Activated T-cell treated with anti-CD3 and anti-CD28 coated beads, Interleukin-2, amount 50 U/mL, for 4 hours (primary cell): ENCODE results near the gene PCYT1A. TPM values are rescaled to one million over a fixed set of nuclear protein-coding genes. Genes with fewer than 3 reads are reported as not detected.
"Not testable (repeated sequence)": the region's sequence is repeated elsewhere in the genome, so short reads cannot be mapped to it uniquely, and the experiment has no call there.

Source experiments
- ATAC-seq, 2 donors: fragments of 200-7000 bp; cut with Tn5 transposase; one replicate each; pipeline ENCODE4 v1.10.0; 2021
- DNase-seq: peaks from one replicate; pipeline ENCODE4 v3.0.0-alpha.2; 2020
- H3K27me3 Mint-ChIP-seq: one replicate; pipeline ENCODE4 v1.8.0; 2021; ENCODE audit warnings: low read depth, mixed read lengths
- H3K36me3 Mint-ChIP-seq: one replicate; pipeline ENCODE4 v1.8.0; 2022; ENCODE audit warnings: mixed read lengths; ENCODE audit not compliant: insufficient read depth
- H3K4me1 Mint-ChIP-seq: one replicate; pipeline ENCODE4 v1.8.0; 2021; ENCODE audit warnings: low read depth, mixed read lengths
- H3K4me3 Mint-ChIP-seq: one replicate; pipeline ENCODE4 v1.8.0; 2021; ENCODE audit warnings: mild to moderate bottlenecking, moderate library complexity, mixed read lengths
- H3K9me3 Mint-ChIP-seq: one replicate; pipeline ENCODE4 v1.8.0; 2021; ENCODE audit warnings: mixed read lengths
- total RNA-seq, 3 donors: library from RNA; stranded (reverse); gene quantifications; one replicate each; pipeline ENCODE4 v1.2.1, GENCODE V29; 2021

PCYT1A gene
- total RNA-seq, 3 donors from 2014 or later, result 53.5 to 66.9 (median 56.2) TPM

DNA sequence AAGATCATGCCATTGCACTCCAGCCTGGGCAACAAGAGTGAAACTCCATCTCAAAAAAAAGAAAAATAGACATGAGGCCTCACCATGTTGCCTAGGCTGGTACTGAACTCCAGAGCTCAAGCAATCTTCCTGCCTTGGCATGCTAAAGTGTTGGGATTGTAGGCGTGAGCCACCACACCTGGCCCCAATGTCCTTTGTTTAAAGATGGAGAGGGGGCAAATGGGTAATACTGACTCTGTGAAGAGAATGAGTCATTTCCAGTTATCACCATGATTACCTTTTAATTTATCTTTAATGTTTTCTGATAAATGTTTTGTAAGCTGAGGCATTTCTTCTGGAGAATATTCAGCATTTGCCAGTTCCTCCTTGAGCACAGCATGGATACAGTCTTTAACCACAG, 28.3 kb upstream of the PCYT1A start:
- H3K4me3 Mint-ChIP-seq, result no peak overlapping the region
- ATAC-seq (no peak), DNase-seq (no peak)
- H3K36me3 Mint-ChIP-seq, result peaks cover 2% of the 10 kb centered on the region
- no peaks in the 10 kb centered on the region for H3K9me3 Mint-ChIP-seq
- no peaks in the 10 kb centered on the region for H3K27me3 Mint-ChIP-seq
- peaks cover 5% of the 10 kb centered on the region for H3K4me1 Mint-ChIP-seq

DNA sequence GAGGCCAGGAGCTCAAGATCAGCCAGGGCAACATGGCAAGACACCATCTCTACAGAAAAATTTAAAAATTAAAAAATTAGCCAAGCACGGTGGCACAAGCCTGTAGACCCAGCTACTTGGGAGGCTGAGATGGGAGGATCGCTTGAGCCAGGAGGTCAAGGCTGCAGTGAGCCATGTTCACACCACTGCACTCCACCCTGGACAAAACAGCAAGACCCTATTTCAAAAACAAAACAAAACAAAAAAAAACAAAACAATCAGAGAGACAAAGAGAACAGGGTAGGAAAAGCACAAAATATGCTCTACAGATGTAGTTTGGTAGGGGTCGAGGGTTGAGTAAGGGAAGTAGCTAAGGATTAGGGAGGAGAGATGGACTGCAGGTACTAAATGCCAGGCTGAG, 27.1 kb upstream of the PCYT1A start:
- ATAC-seq (no peak), DNase-seq (no peak)
- H3K9me3 Mint-ChIP-seq, result no peaks in the 10 kb centered on the region
- H3K4me3 Mint-ChIP-seq, result no peak overlapping the region
- H3K4me1 Mint-ChIP-seq, result peaks cover 5% of the 10 kb centered on the region
- no peaks in the 10 kb centered on the region for H3K27me3 Mint-ChIP-seq
- H3K36me3 Mint-ChIP-seq, result peaks cover 2% of the 10 kb centered on the region

DNA sequence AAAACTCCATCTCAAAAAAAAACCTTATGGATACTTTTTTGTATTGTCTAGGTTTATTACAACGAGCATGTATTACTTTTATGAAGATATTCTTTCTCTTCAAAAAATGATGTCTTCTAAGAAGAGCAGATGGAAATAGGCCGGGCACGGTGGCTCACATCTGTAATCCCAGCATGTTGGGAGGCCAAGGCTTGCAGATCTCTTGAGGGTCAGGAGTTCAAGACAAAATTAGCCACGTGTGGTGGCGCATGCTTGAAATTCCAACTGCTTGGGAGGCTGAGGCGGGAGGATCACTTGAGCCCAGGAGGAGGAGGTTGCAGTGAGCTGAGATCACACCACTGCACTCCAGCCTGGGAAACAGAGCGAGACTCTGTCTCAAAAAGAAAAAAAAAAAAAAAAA, 26.6 kb upstream of the PCYT1A start:
- H3K27me3 Mint-ChIP-seq, H3K9me3 Mint-ChIP-seq, ATAC-seq, DNase-seq, H3K36me3 Mint-ChIP-seq, H3K4me1 Mint-ChIP-seq, H3K4me3 Mint-ChIP-seq: not testable (repeated sequence)

DNA sequence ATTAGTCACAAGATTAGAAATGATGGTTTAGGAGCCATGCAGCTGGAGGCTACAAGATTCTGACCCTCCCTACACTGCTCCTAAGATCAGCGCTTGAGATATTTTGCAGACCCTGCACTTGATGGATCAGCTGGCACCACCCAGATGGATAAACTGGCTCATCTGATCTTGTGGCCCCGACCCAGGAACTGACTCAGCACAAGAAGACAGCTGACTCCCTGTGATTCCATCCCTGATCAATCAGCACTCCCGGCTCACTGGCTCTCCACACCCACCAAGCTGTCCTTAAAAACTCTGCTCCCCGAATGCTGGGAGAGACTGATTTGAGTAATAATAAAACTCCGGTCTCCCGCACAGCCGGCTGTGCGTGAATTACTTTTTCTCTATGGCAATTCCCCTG, 15.4 kb upstream of the PCYT1A start:
- ATAC-seq, H3K4me1 Mint-ChIP-seq, H3K36me3 Mint-ChIP-seq, H3K4me3 Mint-ChIP-seq, DNase-seq, H3K9me3 Mint-ChIP-seq, H3K27me3 Mint-ChIP-seq: not testable (repeated sequence)

DNA sequence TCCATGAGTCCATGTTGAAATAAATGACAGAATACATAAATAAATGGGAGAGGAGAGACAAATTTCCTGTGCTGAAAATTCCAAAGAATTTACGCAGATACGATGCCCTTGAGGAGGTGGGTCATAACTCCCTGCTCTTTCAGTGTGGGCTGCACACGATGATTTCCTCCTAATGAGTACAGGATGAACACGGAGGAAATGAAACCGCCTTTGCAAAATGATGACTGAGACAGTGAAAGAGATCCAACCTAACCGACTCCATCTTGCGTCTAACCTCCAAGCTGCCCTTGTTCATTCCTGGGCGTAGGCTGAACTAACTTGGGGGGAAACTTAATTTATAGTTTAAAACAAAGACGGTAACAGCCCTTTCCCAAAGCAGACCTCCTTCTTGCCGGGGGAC, 15.0 kb upstream of the PCYT1A start:
- not testable (repeated sequence) for H3K4me3 Mint-ChIP-seq, H3K9me3 Mint-ChIP-seq, H3K27me3 Mint-ChIP-seq, H3K36me3 Mint-ChIP-seq, DNase-seq, H3K4me1 Mint-ChIP-seq, ATAC-seq

DNA sequence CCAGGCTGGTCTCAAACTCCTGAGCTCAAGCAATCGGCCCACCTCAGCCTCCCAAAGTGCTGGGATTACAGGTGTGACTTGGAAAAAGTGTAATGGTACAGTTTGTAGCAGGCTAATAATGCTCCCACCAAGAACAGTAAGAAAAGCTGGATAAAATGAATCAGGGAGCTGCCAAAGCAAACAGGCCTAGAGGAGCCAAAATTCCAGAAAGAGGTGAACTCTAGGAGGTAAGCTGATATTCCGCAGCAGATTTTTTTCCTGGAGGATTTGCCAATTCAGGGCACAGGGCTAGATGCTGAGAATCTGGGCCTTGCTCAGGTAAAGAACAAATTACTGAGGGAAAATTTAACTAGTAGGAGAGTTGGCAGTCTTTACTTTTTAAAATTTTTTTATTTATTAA, 11.0 kb upstream of the PCYT1A start:
- DNase-seq (no peak), ATAC-seq (no peak)
- Mint-ChIP-seq H3K27me3 (no peaks in the 10 kb centered on the region), H3K4me1 (peaks cover 7% of the 10 kb centered on the region), H3K9me3 (no peaks in the 10 kb centered on the region), H3K4me3 (no peak overlapping the region), H3K36me3 (peaks cover 8% of the 10 kb centered on the region)

DNA sequence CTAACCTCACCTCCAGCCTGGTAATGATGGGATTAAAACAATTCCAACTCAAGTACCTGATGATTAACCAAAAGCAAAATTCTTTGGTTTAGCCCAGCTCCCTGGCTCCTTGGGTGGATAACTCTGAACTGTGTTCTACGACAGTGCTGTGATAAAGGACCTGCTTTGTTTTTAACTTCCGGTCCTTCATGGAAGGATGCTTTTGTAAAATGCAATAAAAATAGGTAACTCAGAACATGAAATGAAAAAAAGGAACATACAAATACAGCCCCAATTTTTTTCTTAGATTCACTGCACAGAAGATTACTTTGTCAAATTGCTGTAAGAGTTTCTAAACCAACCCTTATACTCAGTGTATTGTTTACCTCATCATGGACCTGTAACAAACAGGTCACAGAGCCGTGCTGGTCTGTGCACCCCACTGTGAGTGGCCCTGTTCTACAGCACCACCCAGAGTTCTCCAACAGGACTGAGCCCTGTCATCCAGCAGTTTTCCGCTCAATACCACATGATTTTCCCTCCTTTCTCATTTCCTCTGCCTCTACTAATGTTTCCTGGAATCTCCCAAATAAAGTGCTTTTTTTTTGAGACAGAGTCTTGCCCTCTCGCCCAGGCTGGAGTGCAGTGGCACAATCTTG, 4.9 kb upstream of the PCYT1A start:
- H3K27me3 Mint-ChIP-seq, result no peaks in the 10 kb centered on the region
- no peak overlapping the region for H3K4me3 Mint-ChIP-seq
- H3K36me3 Mint-ChIP-seq, result no peaks in the 10 kb centered on the region
- H3K9me3 Mint-ChIP-seq, result no peaks in the 10 kb centered on the region
- H3K4me1 Mint-ChIP-seq, result peaks cover 7% of the 10 kb centered on the region
- DNase-seq, result no peak
- no peak for ATAC-seq

DNA sequence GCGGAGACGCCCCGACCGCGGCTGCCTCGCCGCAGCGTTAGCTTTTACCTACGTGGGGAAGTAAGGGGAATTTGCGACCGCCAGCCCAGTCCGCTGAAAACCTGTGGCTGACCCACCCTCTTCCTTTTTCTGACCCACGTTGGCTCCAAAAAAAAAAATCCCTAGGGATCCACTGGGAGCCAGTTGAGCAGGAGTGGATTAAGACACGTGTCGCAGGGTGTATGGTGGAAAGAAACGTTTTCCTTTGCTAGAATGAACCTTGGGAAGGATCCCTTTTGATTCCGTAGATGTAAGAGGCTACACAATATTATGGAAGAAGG, 575 bp upstream of the PCYT1A start:
- Mint-ChIP-seq H3K9me3 (no peaks in the 10 kb centered on the region), H3K4me3 (peak overlapping the region; percentile 99), H3K4me1 (peaks cover 37% of the 10 kb centered on the region), H3K36me3 (no peaks in the 10 kb centered on the region), H3K27me3 (no peaks in the 10 kb centered on the region)
- ATAC-seq (no peak), DNase-seq (no peak)

DNA sequence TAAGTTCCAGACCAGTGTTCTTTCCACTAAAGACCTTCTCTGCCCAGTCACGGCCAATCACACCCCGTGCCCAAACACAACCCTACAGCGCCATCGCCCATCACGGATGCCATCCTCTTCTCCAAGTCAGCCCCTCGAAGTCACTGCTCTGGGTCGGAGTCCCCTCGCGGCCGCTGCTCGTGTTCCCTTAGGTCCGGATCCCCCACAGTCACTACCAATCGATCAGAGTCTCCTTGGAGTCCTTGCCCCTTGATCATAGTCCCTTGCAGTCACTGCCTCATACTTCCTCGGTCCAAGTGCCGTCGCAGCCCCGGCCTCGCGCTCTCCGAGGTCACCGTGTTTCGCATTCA, 461 bp downstream of the PCYT1A start:
- peaks cover 42% of the 10 kb centered on the region for H3K4me1 Mint-ChIP-seq
- peak overlapping the region; percentile 99 for H3K4me3 Mint-ChIP-seq
- no peaks in the 10 kb centered on the region for H3K36me3 Mint-ChIP-seq

DNA sequence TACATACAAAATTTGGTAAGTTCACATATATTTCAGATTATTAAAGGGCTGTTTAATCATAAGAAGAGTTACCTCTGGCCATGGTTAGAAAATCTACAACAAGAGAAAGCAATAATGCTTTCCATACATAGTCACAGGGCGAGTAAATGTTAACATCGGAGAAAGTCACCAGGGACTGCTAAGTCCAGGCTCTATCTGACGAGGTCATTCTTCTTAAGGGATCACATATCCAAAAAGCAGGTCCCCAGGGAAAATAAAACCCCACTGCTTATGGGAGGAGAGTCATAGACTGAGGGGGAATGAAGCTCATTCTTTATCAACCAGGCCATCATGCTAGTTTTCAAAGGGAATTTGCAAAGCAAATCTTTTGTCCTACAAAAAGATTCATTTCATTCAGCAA, 3.1 kb downstream of the PCYT1A start:
- peaks cover 59% of the 10 kb centered on the region for H3K4me1 Mint-ChIP-seq
- no peak for ATAC-seq
- H3K36me3 Mint-ChIP-seq, result no peaks in the 10 kb centered on the region
- DNase-seq, result no peak
- no peaks in the 10 kb centered on the region for H3K9me3 Mint-ChIP-seq
- peak overlapping the region; percentile 4 for H3K4me3 Mint-ChIP-seq
- no peaks in the 10 kb centered on the region for H3K27me3 Mint-ChIP-seq

More for the DNA sequence above, 461 bp downstream of the PCYT1A start:
- Mint-ChIP-seq H3K9me3 (no peaks in the 10 kb centered on the region), H3K27me3 (no peaks in the 10 kb centered on the region)
- DNase-seq, result peak; percentile 9
- ATAC-seq, result peak; percentile 45 to 50

DNA sequence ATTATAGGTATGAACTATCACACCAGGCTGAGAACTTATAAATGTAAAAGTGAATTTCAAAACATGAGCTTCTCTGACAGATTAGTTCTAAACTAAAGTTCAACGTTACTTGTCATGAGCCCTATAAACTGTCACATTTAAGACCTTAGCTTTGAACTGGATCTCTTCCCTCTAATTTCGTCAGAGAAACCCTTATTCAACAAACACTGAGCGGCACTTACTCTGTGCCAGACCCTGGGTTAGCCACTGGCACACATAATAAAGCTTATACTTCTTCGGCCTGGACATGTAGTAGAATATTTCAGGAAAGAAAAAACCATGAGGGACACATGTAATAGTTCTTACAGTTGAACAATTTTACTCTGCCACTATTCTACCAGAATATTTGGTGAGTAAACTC, 5.6 kb downstream of the PCYT1A start:
- no peaks in the 10 kb centered on the region for H3K9me3 Mint-ChIP-seq
- ATAC-seq (no peak), DNase-seq (no peak)
- peaks cover 65% of the 10 kb centered on the region for H3K4me1 Mint-ChIP-seq
- H3K27me3 Mint-ChIP-seq, result no peaks in the 10 kb centered on the region
- H3K4me3 Mint-ChIP-seq, result no peak overlapping the region
- H3K36me3 Mint-ChIP-seq, result peaks cover 8% of the 10 kb centered on the region

DNA sequence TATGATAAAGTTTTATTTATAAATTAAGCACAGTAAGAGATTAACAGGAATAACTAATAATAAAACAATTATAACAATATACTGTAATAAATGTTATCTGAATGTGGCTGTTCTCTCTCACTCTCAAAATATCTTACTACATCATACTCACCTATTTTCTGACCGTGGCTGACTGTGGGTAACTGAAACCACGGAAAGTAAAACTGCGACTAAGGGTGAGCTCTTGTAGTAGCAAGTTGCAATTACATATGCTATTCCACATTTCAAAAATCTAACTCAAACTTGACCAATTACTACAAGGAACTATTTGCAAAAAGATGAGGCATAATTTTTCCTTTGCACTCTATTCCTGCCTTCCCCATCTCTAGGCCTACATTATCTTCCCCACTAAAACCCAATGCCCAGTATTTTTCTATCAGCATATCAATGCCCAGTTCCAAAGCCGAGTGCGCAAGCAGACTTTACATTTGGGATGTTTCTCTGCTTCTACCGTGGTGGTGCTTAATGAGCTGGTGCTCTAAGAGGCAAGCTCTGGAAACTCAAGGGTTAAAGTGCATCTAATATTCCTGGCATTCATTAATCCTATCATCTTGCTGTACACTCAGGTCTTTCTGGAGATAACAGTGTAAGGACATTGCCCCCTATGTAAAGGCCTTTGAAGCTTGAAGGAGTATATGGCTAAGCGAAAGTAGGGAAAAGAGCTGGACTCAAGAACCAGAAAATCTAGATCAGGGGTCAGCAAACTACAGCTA, 6.7 kb downstream of the PCYT1A start:
- Mint-ChIP-seq H3K4me3 (no peak overlapping the region), H3K4me1 (peaks cover 59% of the 10 kb centered on the region), H3K27me3 (no peaks in the 10 kb centered on the region), H3K9me3 (no peaks in the 10 kb centered on the region), H3K36me3 (peaks cover 8% of the 10 kb centered on the region)
- ATAC-seq (no peak), DNase-seq (no peak)

DNA sequence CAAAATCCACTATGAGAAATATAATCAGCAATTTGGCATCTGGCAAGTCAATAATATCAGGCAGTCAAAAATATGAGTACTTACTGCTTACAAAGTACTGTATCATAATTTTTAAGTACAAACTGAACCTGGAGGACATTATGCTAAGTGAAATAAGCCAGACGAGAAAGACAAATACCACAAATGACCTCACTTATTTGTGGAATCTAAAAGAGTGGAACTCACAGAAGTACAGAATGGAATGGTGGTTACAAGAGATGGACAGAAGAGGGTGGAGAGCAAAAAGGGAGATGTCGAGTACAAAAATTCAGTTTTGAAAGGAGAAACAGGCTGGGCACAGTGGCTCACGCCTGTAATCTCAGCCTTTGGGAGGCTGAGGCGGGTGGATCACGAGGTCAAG, 12.4 kb downstream of the PCYT1A start:
- H3K9me3 Mint-ChIP-seq, result no peaks in the 10 kb centered on the region
- peak overlapping the region; percentile 75 for H3K4me3 Mint-ChIP-seq
- H3K27me3 Mint-ChIP-seq, result no peaks in the 10 kb centered on the region
- DNase-seq, result no peak
- ATAC-seq, result no peak
- H3K36me3 Mint-ChIP-seq, result peaks cover 26% of the 10 kb centered on the region
- peaks cover 55% of the 10 kb centered on the region for H3K4me1 Mint-ChIP-seq

DNA sequence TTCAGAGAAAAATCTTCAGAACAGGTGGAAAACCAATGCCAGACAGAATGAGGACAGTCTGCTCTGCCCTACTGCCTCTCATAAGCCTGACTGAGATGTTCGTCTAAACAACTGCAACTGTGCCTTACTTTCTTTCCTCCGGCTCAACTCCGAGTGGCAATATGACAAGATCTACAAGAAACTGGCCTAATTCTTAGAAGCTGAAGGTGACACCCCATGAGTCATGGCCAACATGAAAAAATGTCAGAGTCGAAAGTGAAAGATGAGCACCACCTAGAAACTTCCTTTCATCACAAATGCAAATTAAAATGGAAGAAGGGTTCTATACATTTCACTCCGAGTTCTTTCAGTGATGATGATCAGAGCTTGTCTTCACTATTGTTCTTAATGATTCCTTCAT, 12.9 kb downstream of the PCYT1A start:
- peak; percentile 48 for DNase-seq
- Mint-ChIP-seq H3K9me3 (no peaks in the 10 kb centered on the region), H3K4me3 (peak overlapping the region; percentile 75), H3K4me1 (peaks cover 55% of the 10 kb centered on the region), H3K27me3 (no peaks in the 10 kb centered on the region), H3K36me3 (peaks cover 28% of the 10 kb centered on the region)
- ATAC-seq, result peak; percentile 81 to 88

DNA sequence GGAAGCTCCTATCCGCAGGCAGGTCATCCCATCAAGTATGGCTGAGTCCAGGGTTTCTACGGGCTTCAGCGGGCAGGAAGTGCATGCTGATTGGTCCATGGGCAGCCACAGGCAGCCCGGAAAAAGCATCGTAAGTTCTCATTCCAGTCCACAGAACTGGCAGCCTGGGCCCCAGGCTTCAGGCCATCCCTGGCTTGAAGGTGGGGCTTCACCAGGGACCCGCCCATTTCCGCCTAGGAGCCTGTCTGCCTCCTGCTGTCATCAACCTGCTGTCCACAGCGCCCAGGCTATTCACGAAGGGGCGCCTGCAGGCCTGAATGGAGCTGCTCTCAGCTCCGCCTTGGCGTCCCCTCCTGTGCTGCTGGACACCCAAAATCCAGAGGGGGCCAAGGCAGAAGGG, 13.9 kb downstream of the PCYT1A start:
- Mint-ChIP-seq H3K9me3 (no peaks in the 10 kb centered on the region), H3K4me3 (no peak overlapping the region), H3K4me1 (peaks cover 53% of the 10 kb centered on the region), H3K36me3 (peaks cover 34% of the 10 kb centered on the region), H3K27me3 (no peaks in the 10 kb centered on the region)
- ATAC-seq (no peak), DNase-seq (no peak)
